ENCODE measurements around the gene LPCAT2.

The LPCAT2 gene

GRCh38 chr16:55508941-55509931, at the start of gene LPCAT2:
Gene LPCAT2 (plus strand): TSS chr16:55509072. CDS start chr16:55509182, 110 bp downstream.
- DNase-seq (ENCODE audit: low spot score), result no peak

GRCh38 chr16:55462241-55462640, 46.6 kb upstream of the LPCAT2 start:
- no peak for DNase-seq (ENCODE audit: low spot score)

GRCh38 chr16:55464375-55464774, 44.5 kb upstream of the LPCAT2 start:
- DNase-seq (ENCODE audit: low spot score), result no peak

GRCh38 chr16:55465077-55465896, 43.6 kb upstream of the LPCAT2 start:
- DNase-seq (ENCODE audit: low spot score), result peak; percentile 73

- no peak for DNase-seq (ENCODE audit: low spot score)
Measured at GRCh38 chr16:55466209-55466608, 42.7 kb upstream of the LPCAT2 start.

GRCh38 chr16:55467898-55468297, 41.0 kb upstream of the LPCAT2 start:
- no peak for DNase-seq (ENCODE audit: low spot score)

GRCh38 chr16:55468352-55468990, 40.4 kb upstream of the LPCAT2 start:
- DNase-seq (ENCODE audit: low spot score), result no peak

- no peak for DNase-seq (ENCODE audit: low spot score)
Measured at GRCh38 chr16:55469821-55470532, 38.9 kb upstream of the LPCAT2 start.

GRCh38 chr16:55470533-55471371, 38.1 kb upstream of the LPCAT2 start:
- no peak for DNase-seq (ENCODE audit: low spot score)

- DNase-seq (ENCODE audit: low spot score), result no peak
Measured at GRCh38 chr16:55471448-55472097, 37.3 kb upstream of the LPCAT2 start.

- no peak for DNase-seq (ENCODE audit: low spot score)
Measured at GRCh38 chr16:55473587-55473986, 35.3 kb upstream of the LPCAT2 start.

GRCh38 chr16:55474821-55475220, 34.1 kb upstream of the LPCAT2 start:
- no peak for DNase-seq (ENCODE audit: low spot score)

GRCh38 chr16:55475919-55476318, 33.0 kb upstream of the LPCAT2 start:
- DNase-seq (ENCODE audit: low spot score), result no peak

- DNase-seq (ENCODE audit: low spot score), result no peak
Measured at GRCh38 chr16:55476625-55477533, 32.0 kb upstream of the LPCAT2 start.

- DNase-seq (ENCODE audit: low spot score), result no peak
Measured at GRCh38 chr16:55477736-55478135, 31.1 kb upstream of the LPCAT2 start.

GRCh38 chr16:55478827-55479429, 29.9 kb upstream of the LPCAT2 start, which contains the start of gene MMP2:
Gene MMP2 (plus strand): TSS chr16:55479198. CDS start chr16:55479480, 282 bp downstream.
- DNase-seq (ENCODE audit: low spot score), result no peak

- no peak for DNase-seq (ENCODE audit: low spot score)
Measured at GRCh38 chr16:55479430-55480140, 29.3 kb upstream of the LPCAT2 start.

GRCh38 chr16:55480228-55480655, 28.6 kb upstream of the LPCAT2 start:
- no peak for DNase-seq (ENCODE audit: low spot score)
